ENCODE data around the gene TSHB.

TSHB gene

GRCh38 chr1:115029526-115029925, at the start of gene TSHB:
TSS of gene TSHB (plus strand) at chr1:115029826. CDS start at chr1:115033363, 3,537 bp downstream.
- no peaks in the 10 kb centered on the region for H3K27me3 ChIP-seq (ENCODE audit: low read depth, low read length)
- H2AFZ ChIP-seq (ENCODE audit: low read depth, low read length) = no peak within 1 kb of the TSS
- no peak within 1 kb of the TSS for H3K4me3 ChIP-seq (ENCODE audit: low read length)
- no peaks in the 10 kb centered on the region for H3K36me3 ChIP-seq (replicated peaks; ENCODE audit: low read depth, low read length)
- TF ChIP-seq CTCF (IDR thresholded peaks at IDR 0.05; ENCODE audit: low read depth, low read length) = no peak
- no peak for TF ChIP-seq EZH2phosphoT487 (IDR thresholded peaks at IDR 0.05; ENCODE audit: low read depth)
- no peak within 1 kb of the TSS for H3K4me2 ChIP-seq (ENCODE audit: low read length)
- no peaks in the 10 kb centered on the region for H3K4me1 ChIP-seq (ENCODE audit: low read length)
- no peaks in the 10 kb centered on the region for H4K20me1 ChIP-seq (ENCODE audit: insufficient read depth, low read length)
- no peaks in the 10 kb centered on the region for H3K9me3 ChIP-seq (ENCODE audit: insufficient read depth, low read length)
- no peak within 1 kb of the TSS for H3K27ac ChIP-seq (ENCODE audit: low read length)
- no peaks in the 10 kb centered on the region for H3K79me2 ChIP-seq (ENCODE audit: low read length)
- H3K9ac ChIP-seq (ENCODE audit: low read length) = no peak within 1 kb of the TSS

GRCh38 chr1:114982251-114982650, 47.4 kb upstream of the TSHB start:
- Histone ChIP-seq H3K79me2 (ENCODE audit: low read length) (no peaks in the 10 kb centered on the region), H3K4me3 (ENCODE audit: low read length) (no peak overlapping the region), H3K36me3 (replicated peaks; ENCODE audit: low read depth, low read length) (no peaks in the 10 kb centered on the region), H3K4me2 (ENCODE audit: low read length) (no peak overlapping the region), H2AFZ (ENCODE audit: low read depth, low read length) (no peak overlapping the region), H3K27me3 (ENCODE audit: low read depth, low read length) (no peaks in the 10 kb centered on the region), H3K27ac (ENCODE audit: low read length) (no peak overlapping the region), H3K4me1 (ENCODE audit: low read length) (no peaks in the 10 kb centered on the region), H4K20me1 (ENCODE audit: insufficient read depth, low read length) (no peaks in the 10 kb centered on the region), H3K9ac (ENCODE audit: low read length) (no peak overlapping the region), H3K9me3 (ENCODE audit: insufficient read depth, low read length) (no peaks in the 10 kb centered on the region)
- TF ChIP-seq CTCF (IDR thresholded peaks at IDR 0.05; ENCODE audit: low read depth, low read length) (no peak), EZH2phosphoT487 (IDR thresholded peaks at IDR 0.05; ENCODE audit: low read depth) (no peak)

GRCh38 chr1:114986286-114986685, 43.3 kb upstream of the TSHB start:
- Histone ChIP-seq H3K4me3 (ENCODE audit: low read length) (no peak overlapping the region), H3K4me1 (ENCODE audit: low read length) (no peaks in the 10 kb centered on the region), H3K27ac (ENCODE audit: low read length) (no peak overlapping the region), H3K36me3 (replicated peaks; ENCODE audit: low read depth, low read length) (no peaks in the 10 kb centered on the region), H3K9ac (ENCODE audit: low read length) (no peak overlapping the region), H3K27me3 (ENCODE audit: low read depth, low read length) (no peaks in the 10 kb centered on the region), H3K79me2 (ENCODE audit: low read length) (no peaks in the 10 kb centered on the region), H3K4me2 (ENCODE audit: low read length) (no peak overlapping the region), H3K9me3 (ENCODE audit: insufficient read depth, low read length) (no peaks in the 10 kb centered on the region), H4K20me1 (ENCODE audit: insufficient read depth, low read length) (no peaks in the 10 kb centered on the region), H2AFZ (ENCODE audit: low read depth, low read length) (no peak overlapping the region)
- TF ChIP-seq CTCF (IDR thresholded peaks at IDR 0.05; ENCODE audit: low read depth, low read length) = no peak
- no peak for TF ChIP-seq EZH2phosphoT487 (IDR thresholded peaks at IDR 0.05; ENCODE audit: low read depth)

- no peak overlapping the region for H3K4me2 ChIP-seq (ENCODE audit: low read length)
- no peaks in the 10 kb centered on the region for H3K79me2 ChIP-seq (ENCODE audit: low read length)
- H2AFZ ChIP-seq (ENCODE audit: low read depth, low read length) = no peak overlapping the region
- H3K27ac ChIP-seq (ENCODE audit: low read length) = no peak overlapping the region
- H3K9me3 ChIP-seq (ENCODE audit: insufficient read depth, low read length) = no peaks in the 10 kb centered on the region
- no peaks in the 10 kb centered on the region for H3K4me1 ChIP-seq (ENCODE audit: low read length)
- TF ChIP-seq CTCF (IDR thresholded peaks at IDR 0.05; ENCODE audit: low read depth, low read length) (no peak), EZH2phosphoT487 (IDR thresholded peaks at IDR 0.05; ENCODE audit: low read depth) (no peak)
- no peaks in the 10 kb centered on the region for H3K27me3 ChIP-seq (ENCODE audit: low read depth, low read length)
- no peaks in the 10 kb centered on the region for H3K36me3 ChIP-seq (replicated peaks; ENCODE audit: low read depth, low read length)
- H3K9ac ChIP-seq (ENCODE audit: low read length) = no peak overlapping the region
- no peak overlapping the region for H3K4me3 ChIP-seq (ENCODE audit: low read length)
- H4K20me1 ChIP-seq (ENCODE audit: insufficient read depth, low read length) = no peaks in the 10 kb centered on the region
These were observed 41.5 kb upstream of the TSHB start for GRCh38 chr1:114988095-114988494.
